GM12892 (cell line): ENCODE results near the gene PPP1R2C.

Source experiments
- POLR2A ChIP-seq: IDR thresholded peaks from 2 replicates; pipeline ENCODE4 v1.6.1; 2011; ENCODE audit warnings: low read depth, low read length, control low read depth
- POLR2AphosphoS5 ChIP-seq: IDR thresholded peaks from 2 replicates; pipeline ENCODE4 v1.6.1; 2011; ENCODE audit warnings: low read depth, low read length, control low read depth
- TAF1 ChIP-seq: IDR thresholded peaks from 2 replicates; pipeline ENCODE4 v1.6.1; 2011; ENCODE audit warnings: low read depth, mild to moderate bottlenecking, control low read depth, low read length, borderline replicate concordance

DNA sequence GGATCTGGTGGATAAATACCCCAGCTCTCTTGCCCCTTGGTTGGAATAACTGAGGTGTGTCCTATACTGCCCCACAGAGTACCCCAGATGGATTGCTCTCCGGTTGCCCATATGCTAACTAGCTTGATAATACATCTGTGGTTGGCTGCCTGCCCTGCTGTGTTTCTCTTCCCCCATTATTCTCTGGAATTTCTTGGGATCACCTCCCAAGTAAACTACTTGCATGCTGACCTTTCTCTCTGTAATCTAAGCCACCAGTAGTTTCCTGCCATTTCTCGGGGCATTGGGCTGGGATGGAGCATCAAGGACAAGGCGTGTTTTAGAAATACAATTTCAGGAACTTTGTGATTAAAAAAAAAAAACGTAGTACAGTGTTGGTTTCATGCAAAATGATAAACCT is 25.2 kb downstream of the PPP1R2C start:
- no peak for TF ChIP-seq POLR2A
- no peak for TF ChIP-seq POLR2AphosphoS5
- no peak for TF ChIP-seq TAF1
